ENCODE data around the gene SLC22A24.

DNA sequence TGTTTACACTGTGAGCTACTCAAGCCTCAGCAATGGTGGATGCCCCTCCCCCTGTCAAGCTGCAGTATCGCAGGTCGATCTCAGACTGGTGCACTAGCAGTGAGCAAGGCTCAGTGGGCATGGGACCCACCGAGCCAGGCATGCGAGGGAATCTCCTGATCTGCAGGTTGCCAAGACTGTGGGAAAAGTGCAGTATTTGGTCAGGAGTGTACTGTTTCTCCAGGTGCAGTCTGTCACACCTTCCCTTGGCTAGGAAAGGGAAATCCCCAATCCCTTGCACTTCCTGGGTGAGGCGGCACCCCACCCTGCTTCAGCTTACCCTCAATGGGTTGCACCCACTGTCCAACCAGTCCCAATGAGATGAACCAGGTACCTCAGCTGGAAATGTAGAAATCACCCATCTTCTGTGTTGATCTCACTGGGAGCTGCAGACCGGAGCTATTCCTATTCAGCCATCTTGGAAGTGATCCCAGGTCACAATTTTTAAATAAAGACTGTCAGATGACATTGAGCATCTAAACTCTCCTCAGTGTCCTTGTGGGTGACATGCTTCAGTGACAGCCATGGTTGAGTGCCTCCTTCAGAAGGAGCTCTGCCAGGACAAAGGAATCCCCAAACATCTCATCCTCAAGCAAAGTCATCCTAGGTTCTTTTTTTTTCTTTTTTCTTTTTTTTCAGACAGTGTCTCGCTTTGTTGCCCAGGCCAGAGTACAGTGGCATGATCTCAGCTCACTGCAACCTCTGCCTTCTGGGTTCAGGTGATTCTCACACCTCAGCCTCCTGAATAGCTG lies 10.8 kb downstream of the SLC22A24 start:
- TF ChIP-seq, protein P1, sequence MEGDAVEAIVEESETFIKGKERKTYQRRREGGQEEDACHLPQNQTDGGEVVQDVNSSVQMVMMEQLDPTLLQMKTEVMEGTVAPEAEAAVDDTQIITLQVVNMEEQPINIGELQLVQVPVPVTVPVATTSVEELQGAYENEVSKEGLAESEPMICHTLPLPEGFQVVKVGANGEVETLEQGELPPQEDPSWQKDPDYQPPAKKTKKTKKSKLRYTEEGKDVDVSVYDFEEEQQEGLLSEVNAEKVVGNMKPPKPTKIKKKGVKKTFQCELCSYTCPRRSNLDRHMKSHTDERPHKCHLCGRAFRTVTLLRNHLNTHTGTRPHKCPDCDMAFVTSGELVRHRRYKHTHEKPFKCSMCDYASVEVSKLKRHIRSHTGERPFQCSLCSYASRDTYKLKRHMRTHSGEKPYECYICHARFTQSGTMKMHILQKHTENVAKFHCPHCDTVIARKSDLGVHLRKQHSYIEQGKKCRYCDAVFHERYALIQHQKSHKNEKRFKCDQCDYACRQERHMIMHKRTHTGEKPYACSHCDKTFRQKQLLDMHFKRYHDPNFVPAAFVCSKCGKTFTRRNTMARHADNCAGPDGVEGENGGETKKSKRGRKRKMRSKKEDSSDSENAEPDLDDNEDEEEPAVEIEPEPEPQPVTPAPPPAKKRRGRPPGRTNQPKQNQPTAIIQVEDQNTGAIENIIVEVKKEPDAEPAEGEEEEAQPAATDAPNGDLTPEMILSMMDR (IDR thresholded peaks at IDR 0.05; ENCODE audit: low read depth, low read length, missing input control): no peak
- TF ChIP-seq YY1 (IDR thresholded peaks at IDR 0.05) (no peak), HNF4A (conservative IDR thresholded peaks at IDR 0.05) (no peak), RAD21 (IDR thresholded peaks at IDR 0.05) (no peak), GABPA (IDR thresholded peaks at IDR 0.05 in 1 of 2, conservative IDR thresholded peaks at IDR 0.05 in 1 of 2) (no peak), TAF1 (conservative IDR thresholded peaks at IDR 0.05) (no peak), RXRA (IDR thresholded peaks at IDR 0.05) (no peak), EGR1 (IDR thresholded peaks at IDR 0.05; ENCODE audit: low read depth in 2 of 2) (no peak), JUND (IDR thresholded peaks at IDR 0.05) (no peak), FOXA1 (IDR thresholded peaks at IDR 0.05) (no peak)
- TF ChIP-seq, protein P2, sequence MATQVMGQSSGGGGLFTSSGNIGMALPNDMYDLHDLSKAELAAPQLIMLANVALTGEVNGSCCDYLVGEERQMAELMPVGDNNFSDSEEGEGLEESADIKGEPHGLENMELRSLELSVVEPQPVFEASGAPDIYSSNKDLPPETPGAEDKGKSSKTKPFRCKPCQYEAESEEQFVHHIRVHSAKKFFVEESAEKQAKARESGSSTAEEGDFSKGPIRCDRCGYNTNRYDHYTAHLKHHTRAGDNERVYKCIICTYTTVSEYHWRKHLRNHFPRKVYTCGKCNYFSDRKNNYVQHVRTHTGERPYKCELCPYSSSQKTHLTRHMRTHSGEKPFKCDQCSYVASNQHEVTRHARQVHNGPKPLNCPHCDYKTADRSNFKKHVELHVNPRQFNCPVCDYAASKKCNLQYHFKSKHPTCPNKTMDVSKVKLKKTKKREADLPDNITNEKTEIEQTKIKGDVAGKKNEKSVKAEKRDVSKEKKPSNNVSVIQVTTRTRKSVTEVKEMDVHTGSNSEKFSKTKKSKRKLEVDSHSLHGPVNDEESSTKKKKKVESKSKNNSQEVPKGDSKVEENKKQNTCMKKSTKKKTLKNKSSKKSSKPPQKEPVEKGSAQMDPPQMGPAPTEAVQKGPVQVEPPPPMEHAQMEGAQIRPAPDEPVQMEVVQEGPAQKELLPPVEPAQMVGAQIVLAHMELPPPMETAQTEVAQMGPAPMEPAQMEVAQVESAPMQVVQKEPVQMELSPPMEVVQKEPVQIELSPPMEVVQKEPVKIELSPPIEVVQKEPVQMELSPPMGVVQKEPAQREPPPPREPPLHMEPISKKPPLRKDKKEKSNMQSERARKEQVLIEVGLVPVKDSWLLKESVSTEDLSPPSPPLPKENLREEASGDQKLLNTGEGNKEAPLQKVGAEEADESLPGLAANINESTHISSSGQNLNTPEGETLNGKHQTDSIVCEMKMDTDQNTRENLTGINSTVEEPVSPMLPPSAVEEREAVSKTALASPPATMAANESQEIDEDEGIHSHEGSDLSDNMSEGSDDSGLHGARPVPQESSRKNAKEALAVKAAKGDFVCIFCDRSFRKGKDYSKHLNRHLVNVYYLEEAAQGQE (IDR thresholded peaks at IDR 0.05): no peak
- TF ChIP-seq, protein P3, sequence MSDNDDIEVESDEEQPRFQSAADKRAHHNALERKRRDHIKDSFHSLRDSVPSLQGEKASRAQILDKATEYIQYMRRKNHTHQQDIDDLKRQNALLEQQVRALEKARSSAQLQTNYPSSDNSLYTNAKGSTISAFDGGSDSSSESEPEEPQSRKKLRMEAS (IDR thresholded peaks at IDR 0.05): no peak
- TF ChIP-seq, protein P4, sequence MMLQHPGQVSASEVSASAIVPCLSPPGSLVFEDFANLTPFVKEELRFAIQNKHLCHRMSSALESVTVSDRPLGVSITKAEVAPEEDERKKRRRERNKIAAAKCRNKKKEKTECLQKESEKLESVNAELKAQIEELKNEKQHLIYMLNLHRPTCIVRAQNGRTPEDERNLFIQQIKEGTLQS (IDR thresholded peaks at IDR 0.05): no peak
- TF ChIP-seq, protein P5, sequence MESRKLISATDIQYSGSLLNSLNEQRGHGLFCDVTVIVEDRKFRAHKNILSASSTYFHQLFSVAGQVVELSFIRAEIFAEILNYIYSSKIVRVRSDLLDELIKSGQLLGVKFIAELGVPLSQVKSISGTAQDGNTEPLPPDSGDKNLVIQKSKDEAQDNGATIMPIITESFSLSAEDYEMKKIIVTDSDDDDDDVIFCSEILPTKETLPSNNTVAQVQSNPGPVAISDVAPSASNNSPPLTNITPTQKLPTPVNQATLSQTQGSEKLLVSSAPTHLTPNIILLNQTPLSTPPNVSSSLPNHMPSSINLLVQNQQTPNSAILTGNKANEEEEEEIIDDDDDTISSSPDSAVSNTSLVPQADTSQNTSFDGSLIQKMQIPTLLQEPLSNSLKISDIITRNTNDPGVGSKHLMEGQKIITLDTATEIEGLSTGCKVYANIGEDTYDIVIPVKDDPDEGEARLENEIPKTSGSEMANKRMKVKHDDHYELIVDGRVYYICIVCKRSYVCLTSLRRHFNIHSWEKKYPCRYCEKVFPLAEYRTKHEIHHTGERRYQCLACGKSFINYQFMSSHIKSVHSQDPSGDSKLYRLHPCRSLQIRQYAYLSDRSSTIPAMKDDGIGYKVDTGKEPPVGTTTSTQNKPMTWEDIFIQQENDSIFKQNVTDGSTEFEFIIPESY (IDR thresholded peaks at IDR 0.05): no peak

All from liver (tissue), 3 donors.